NCI-H2196 (cell line): ENCODE data around the gene PCP4L1.
"Not testable (repeated sequence)": the region's sequence is repeated elsewhere in the genome, so short reads cannot be mapped to it uniquely, and the experiment has no call there.

Experiments used
- DNase-seq: peaks from one replicate; lab custom pipeline; 2025; ENCODE audit not compliant: unreplicated experiment; lab: John Stamatoyannopoulos, UW

PCP4L1 gene

GRCh38 chr1:161258439-161259344 lies at the start of gene PCP4L1:
TSS of gene PCP4L1 (plus strand) at chr1:161258745. CDS start at chr1:161258975, 230 bp downstream.
- DNase-seq, result peak; percentile 46

GRCh38 chr1:161209790-161210409 lies 48.6 kb upstream of the PCP4L1 start:
- peak; percentile 90 for DNase-seq

GRCh38 chr1:161214369-161214768 lies 44.2 kb upstream of the PCP4L1 start:
- no peak for DNase-seq

- no peak for DNase-seq
Observed at GRCh38 chr1:161215076-161215475, 43.5 kb upstream of the PCP4L1 start, which contains the start of gene FCER1G. TSS of gene FCER1G (plus strand) at chr1:161215295. CDS start at chr1:161215322, 27 bp downstream.

GRCh38 chr1:161216945-161217712 lies 41.4 kb upstream of the PCP4L1 start:
- DNase-seq, result no peak

GRCh38 chr1:161217831-161218230 lies 40.7 kb upstream of the PCP4L1 start:
- DNase-seq, result no peak

GRCh38 chr1:161218301-161219077 lies 40.1 kb upstream of the PCP4L1 start:
- no peak for DNase-seq

- no peak for DNase-seq
Observed at GRCh38 chr1:161219078-161219892, 39.3 kb upstream of the PCP4L1 start.

GRCh38 chr1:161220002-161220401 lies 38.5 kb upstream of the PCP4L1 start:
- DNase-seq, result no peak

- no peak for DNase-seq
Observed at GRCh38 chr1:161222175-161223019, 36.1 kb upstream of the PCP4L1 start.

GRCh38 chr1:161223805-161224694 lies 34.5 kb upstream of the PCP4L1 start:
- DNase-seq, result no peak

- DNase-seq, result not testable (repeated sequence)
Observed at GRCh38 chr1:161224695-161225087, 33.9 kb upstream of the PCP4L1 start.

GRCh38 chr1:161225178-161225533 lies 33.4 kb upstream of the PCP4L1 start:
- DNase-seq, result no peak

- peak; percentile 94 for DNase-seq
Observed at GRCh38 chr1:161225534-161226319, 32.8 kb upstream of the PCP4L1 start, which contains the start of gene TOMM40L. TSS of gene TOMM40L (plus strand) at chr1:161226060. CDS start at chr1:161226490, 430 bp downstream.

- DNase-seq, result no peak
Observed at GRCh38 chr1:161226320-161226711, 32.2 kb upstream of the PCP4L1 start.

GRCh38 chr1:161226759-161227158 lies 31.8 kb upstream of the PCP4L1 start:
- DNase-seq, result no peak
